Ectodermal cell (in vitro differentiated cells): ENCODE data around the gene TMEM130.

Experiments used
- H3K27ac ChIP-seq: 2 replicates; pipeline ENCODE4 v1.7.0; 2013; ENCODE audit warnings: mild to moderate bottlenecking, low read depth, low read length; ENCODE audit not compliant: insufficient read depth, poor library complexity, severe bottlenecking
- H3K27me3 ChIP-seq: 2 replicates; pipeline ENCODE4 v1.7.0; 2013; ENCODE audit warnings: mild to moderate bottlenecking, low read length; ENCODE audit not compliant: insufficient read depth, control insufficient read depth, poor library complexity, severe bottlenecking
- H3K36me3 ChIP-seq: one replicate; pipeline ENCODE4 v1.7.0; 2013; ENCODE audit warnings: low read length; ENCODE audit not compliant: control insufficient read depth, insufficient read depth
- H3K4me1 ChIP-seq: one replicate; pipeline ENCODE4 v1.7.0; 2013; ENCODE audit warnings: low read length; ENCODE audit not compliant: control insufficient read depth, insufficient read depth
- H3K4me3 ChIP-seq: 2 replicates; pipeline ENCODE4 v1.7.0; 2013; ENCODE audit warnings: low read depth, low read length, control low read depth; ENCODE audit not compliant: insufficient read depth
- H3K9me3 ChIP-seq: 2 replicates; pipeline ENCODE4 v1.7.0; 2013; ENCODE audit warnings: mild to moderate bottlenecking, low read length, moderate library complexity; ENCODE audit not compliant: control insufficient read depth
- WGBS, 2 experiments: methylation state at CpG; one replicate each; pipeline ENCODE4 v1.1.7; 2013; ENCODE audit warnings: missing lambda C conversion rate in 2 of 2; 5-methylcytosine and 5-hydroxymethylcytosine counted together

TMEM130 gene

GRCh38 chr7:98831641-98832221 is 38.1 kb downstream of the TMEM130 start:
- Histone ChIP-seq H3K4me1 (peaks cover 7% of the 10 kb centered on the region), H3K27ac (no peak overlapping the region), H3K9me3 (no peaks in the 10 kb centered on the region), H3K27me3 (no peaks in the 10 kb centered on the region), H3K36me3 (no peaks in the 10 kb centered on the region), H3K4me3 (no peak overlapping the region)
- WGBS, 2 experiments: 79 to 85% methylated on average over 8 of the region's 8 CpGs

DNA sequence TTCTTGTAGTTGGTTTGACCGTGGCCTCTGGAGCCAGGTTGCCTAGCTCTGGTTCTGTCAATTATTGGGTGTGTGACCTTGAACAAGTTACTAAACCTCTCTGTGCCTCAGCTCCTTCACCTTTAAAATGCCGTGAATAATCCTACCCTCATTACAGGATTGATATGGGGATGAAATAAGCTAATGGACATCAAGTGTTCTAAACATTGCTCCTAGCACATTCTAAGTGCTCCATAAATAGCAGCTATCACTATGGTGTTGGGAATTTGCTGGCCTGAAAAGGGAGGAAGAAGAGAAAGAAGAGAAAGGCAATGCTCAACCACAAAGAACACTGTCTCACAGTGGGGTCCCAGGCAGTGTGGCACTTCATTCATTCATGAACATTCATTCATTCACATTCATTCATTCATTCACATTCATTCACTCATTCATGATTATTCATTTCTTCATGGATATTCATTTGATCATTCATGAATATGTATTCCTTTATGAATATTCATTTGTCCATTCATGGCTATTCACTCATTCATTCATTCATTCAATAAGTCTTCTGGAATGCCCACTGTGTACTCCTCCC is 38.8 kb downstream of the TMEM130 start:
- Histone ChIP-seq H3K4me1 (peaks cover 5% of the 10 kb centered on the region), H3K27ac (no peak overlapping the region), H3K4me3 (no peak overlapping the region), H3K27me3 (no peaks in the 10 kb centered on the region), H3K36me3 (no peaks in the 10 kb centered on the region), H3K9me3 (no peaks in the 10 kb centered on the region)
- WGBS, 2 experiments: 88 to 100% methylated on average over 2 of the region's 2 CpGs

DNA sequence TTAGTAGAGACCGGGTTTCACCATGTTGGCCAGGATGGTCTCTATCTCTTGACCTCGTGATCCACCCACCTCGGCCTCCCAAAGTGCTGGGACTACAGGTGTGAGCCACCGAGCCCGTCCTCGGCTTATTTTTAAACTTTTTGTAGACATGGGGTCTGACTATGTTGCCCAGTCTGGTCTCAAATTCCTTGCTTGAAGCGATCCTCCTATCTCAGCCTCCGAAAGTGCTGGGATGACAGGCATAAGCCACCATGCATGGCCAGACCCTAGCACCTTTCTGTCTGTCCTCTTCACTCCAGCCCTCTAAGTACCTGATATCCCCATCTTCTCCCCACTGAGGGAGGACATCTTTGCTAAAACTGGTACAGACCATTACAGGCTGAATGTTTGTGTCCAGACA is 41.4 kb downstream of the TMEM130 start:
- no peak overlapping the region for H3K4me3 ChIP-seq
- H3K9me3 ChIP-seq: no peaks in the 10 kb centered on the region
- 95 to 97% methylated on average over 8 of the region's 8 CpGs for WGBS, 2 experiments
- no peaks in the 10 kb centered on the region for H3K4me1 ChIP-seq
- no peak overlapping the region for H3K27ac ChIP-seq
- H3K27me3 ChIP-seq: no peaks in the 10 kb centered on the region
- no peaks in the 10 kb centered on the region for H3K36me3 ChIP-seq

GRCh38 chr7:98827258-98827657 is 42.6 kb downstream of the TMEM130 start:
- 63 to 73% methylated on average over 3 of the region's 3 CpGs for WGBS, 2 experiments
- no peaks in the 10 kb centered on the region for H3K27me3 ChIP-seq
- H3K9me3 ChIP-seq: no peaks in the 10 kb centered on the region
- no peaks in the 10 kb centered on the region for H3K36me3 ChIP-seq
- no peaks in the 10 kb centered on the region for H3K4me1 ChIP-seq
- no peak overlapping the region for H3K4me3 ChIP-seq
- H3K27ac ChIP-seq: no peak overlapping the region

- H3K4me3 ChIP-seq: no peak overlapping the region
- H3K27ac ChIP-seq: no peak overlapping the region
- no peaks in the 10 kb centered on the region for H3K36me3 ChIP-seq
- H3K9me3 ChIP-seq: no peaks in the 10 kb centered on the region
- WGBS, 2 experiments: 54 to 57% methylated on average over 13 of the region's 13 CpGs
- H3K4me1 ChIP-seq: no peaks in the 10 kb centered on the region
- no peaks in the 10 kb centered on the region for H3K27me3 ChIP-seq
Observed at GRCh38 chr7:98826811-98827231, 43.0 kb downstream of the TMEM130 start.

DNA sequence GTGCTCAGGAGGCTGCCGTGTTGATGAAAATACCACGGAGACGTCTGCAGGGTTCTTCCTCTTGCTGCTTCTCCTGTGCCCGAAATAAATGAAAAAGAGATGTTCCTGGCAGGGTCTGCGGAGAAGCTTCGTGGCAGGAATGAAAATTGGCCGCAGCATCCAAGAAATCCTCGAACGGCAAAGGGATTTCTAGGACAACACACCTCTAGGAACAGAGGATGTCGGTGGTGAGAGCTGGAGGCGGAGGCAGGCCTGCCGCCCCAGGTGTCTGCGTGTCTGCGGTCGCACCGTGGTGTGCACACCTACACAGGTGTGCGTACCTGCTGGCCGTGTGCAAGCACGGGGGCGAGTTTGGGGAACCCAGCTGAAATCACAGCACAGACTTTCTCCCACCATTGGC is 43.4 kb downstream of the TMEM130 start:
- no peaks in the 10 kb centered on the region for H3K36me3 ChIP-seq
- no peaks in the 10 kb centered on the region for H3K4me1 ChIP-seq
- H3K27ac ChIP-seq: no peak overlapping the region
- no peaks in the 10 kb centered on the region for H3K9me3 ChIP-seq
- H3K4me3 ChIP-seq: no peak overlapping the region
- WGBS, 2 experiments: 82 to 83% methylated on average over 20 of the region's 20 CpGs
- H3K27me3 ChIP-seq: no peaks in the 10 kb centered on the region

DNA sequence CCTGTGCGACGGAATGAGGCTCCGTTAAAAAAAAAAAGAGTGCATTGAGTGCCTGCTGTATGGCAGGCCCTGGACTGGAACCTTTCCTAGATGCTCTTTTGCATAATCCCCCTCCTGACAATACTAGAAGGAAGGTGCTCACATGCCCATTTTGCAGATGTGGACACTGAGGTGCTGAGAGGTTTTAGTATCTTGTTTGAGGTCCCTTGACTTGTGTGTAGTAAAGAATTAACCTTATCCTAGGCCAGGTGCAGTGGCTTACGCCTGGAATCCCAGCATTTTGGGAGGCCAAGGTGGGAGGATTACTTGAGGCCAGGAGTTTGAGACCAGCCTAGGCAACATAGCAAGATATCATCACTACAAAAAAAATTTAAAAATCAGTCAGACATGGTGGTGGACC is 46.6 kb downstream of the TMEM130 start:
- no peaks in the 10 kb centered on the region for H3K36me3 ChIP-seq
- 92 to 95% methylated on average over 4 of the region's 4 CpGs for WGBS, 2 experiments
- no peak overlapping the region for H3K4me3 ChIP-seq
- no peaks in the 10 kb centered on the region for H3K27me3 ChIP-seq
- H3K27ac ChIP-seq: no peak overlapping the region
- no peaks in the 10 kb centered on the region for H3K9me3 ChIP-seq
- H3K4me1 ChIP-seq: no peaks in the 10 kb centered on the region

DNA sequence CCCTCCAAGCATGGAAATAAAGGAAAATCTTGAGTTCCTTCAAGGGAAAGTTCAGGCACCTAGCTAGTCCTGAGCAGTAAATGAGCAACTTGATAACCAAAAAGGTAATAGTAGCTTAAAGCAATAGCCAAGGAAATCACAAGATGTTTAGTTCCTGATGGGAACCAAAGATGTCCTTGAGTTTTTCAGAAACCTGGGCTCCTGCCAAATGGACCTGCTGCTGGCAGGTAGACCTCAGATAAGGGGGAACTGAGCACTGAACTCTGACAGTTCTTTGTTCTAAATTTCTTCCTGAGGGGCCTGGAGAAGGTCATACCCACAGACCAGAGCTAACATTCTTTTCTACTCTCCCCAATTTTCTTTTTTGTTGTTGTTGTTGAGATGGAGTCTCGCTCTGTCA is 48.5 kb downstream of the TMEM130 start:
- Histone ChIP-seq H3K9me3 (no peaks in the 10 kb centered on the region), H3K4me3 (no peak overlapping the region), H3K4me1 (peaks cover 2% of the 10 kb centered on the region), H3K36me3 (no peaks in the 10 kb centered on the region), H3K27me3 (no peaks in the 10 kb centered on the region), H3K27ac (no peak overlapping the region)
- 92 to 100% methylated on average over 1 of the region's 1 CpG for WGBS, 2 experiments

DNA sequence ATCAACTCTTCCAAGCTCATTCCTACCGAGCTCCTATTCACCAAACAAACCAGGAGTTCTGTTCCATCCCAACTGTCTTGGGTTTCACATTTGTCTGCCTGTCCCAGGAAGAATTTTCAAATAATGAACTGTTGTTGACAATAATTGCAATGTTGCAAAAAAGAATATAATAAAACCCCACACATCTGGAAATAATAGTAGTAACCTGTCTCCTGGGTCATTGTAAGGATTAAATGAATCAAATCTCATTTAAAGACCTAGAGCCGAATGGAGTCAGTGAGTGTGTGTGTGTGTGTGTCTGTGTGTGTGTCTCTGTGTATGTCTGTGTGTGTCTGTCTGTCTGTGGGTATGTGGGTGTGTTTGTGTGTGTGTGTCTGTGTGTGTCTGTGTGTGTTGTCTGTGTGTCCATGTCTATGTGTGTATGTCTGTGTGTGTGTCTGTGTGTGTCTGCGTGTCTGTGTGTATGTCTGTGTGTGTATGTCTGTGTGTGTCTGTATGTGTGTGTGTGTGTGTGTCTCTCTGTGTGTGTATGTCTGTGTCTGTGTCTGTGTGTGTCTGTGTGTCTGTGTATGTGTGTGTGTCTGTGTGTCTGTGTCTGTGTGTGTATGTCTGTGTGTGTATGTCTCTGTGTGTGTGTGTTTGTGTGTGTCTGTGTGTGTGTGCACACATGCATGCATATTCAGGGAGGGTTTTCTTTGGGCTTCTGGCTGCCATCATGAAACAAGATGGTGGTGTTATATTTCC is 52.7 kb downstream of the TMEM130 start:
- whole genome bisulfite sequencing, 2 experiments: 88 to 89% methylated on average over 3 of the region's 3 CpGs

DNA sequence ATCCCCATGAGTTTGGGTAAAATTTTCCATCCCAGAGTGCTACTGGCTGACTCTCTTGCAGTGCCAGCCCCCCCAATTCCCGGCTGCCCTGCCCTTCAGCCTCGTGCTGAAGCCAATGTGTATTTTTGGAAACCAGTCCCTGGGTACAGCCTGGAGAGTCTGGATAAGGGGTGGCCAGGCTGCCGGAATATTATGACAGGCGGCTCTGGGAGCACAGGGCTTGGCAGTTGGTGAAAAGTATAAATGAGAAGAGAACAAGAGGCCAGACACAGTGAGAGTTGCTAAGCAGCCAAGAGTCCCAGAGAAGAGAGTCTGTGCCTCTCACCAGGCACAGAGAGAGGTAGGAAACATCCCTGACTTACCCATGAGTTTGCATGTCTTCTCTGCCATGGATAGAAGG is 53.6 kb downstream of the TMEM130 start:
- H3K27me3 ChIP-seq: no peaks in the 10 kb centered on the region
- H3K36me3 ChIP-seq: no peaks in the 10 kb centered on the region
- H3K4me3 ChIP-seq: no peak overlapping the region
- no peak overlapping the region for H3K27ac ChIP-seq
- peaks cover 4% of the 10 kb centered on the region for H3K4me1 ChIP-seq
- H3K9me3 ChIP-seq: no peaks in the 10 kb centered on the region
- WGBS, 2 experiments: 94 to 98% methylated on average over 4 of the region's 4 CpGs

More for the DNA sequence above, 52.7 kb downstream of the TMEM130 start:
- Histone ChIP-seq H3K4me3 (no peak overlapping the region), H3K27ac (no peak overlapping the region), H3K9me3 (no peaks in the 10 kb centered on the region), H3K4me1 (peaks cover 4% of the 10 kb centered on the region), H3K36me3 (no peaks in the 10 kb centered on the region), H3K27me3 (no peaks in the 10 kb centered on the region)
